Measurements from ENCODE around the gene DHX8.

The DHX8 gene

GRCh38 chr17:43554857-43555256 is 71.1 kb downstream of the DHX8 start:
- no peaks in the 10 kb centered on the region for H3F3A ChIP-seq (ENCODE audit: low read depth)
- no peak overlapping the region for H3K4me3 ChIP-seq (ENCODE audit: low read length, poor library complexity, severe bottlenecking)
- no peaks in the 10 kb centered on the region for H4K20me1 ChIP-seq (ENCODE audit: insufficient read depth, low read length, poor library complexity, severe bottlenecking)
- H3K9me2 ChIP-seq (replicated peaks; ENCODE audit: low read depth, low read length) = no peaks in the 10 kb centered on the region
- H3K4me1 ChIP-seq (ENCODE audit: insufficient read depth, low read length, poor library complexity, severe bottlenecking) = peaks cover 6% of the 10 kb centered on the region
- no peaks in the 10 kb centered on the region for H3K27me3 ChIP-seq (ENCODE audit: insufficient read depth, low read length, poor library complexity, severe bottlenecking)
- no peaks in the 10 kb centered on the region for H3K79me2 ChIP-seq (ENCODE audit: insufficient read depth, low read length)
- TF ChIP-seq CTCF (conservative IDR thresholded peaks at IDR 0.05; ENCODE audit: low read length) (no peak), EZH2phosphoT487 (IDR thresholded peaks at IDR 0.05; ENCODE audit: borderline replicate concordance) (no peak)
- H3K9ac ChIP-seq (ENCODE audit: low read depth, low read length, poor library complexity, severe bottlenecking) = no peak overlapping the region
- no peak overlapping the region for H2AFZ ChIP-seq (ENCODE audit: low read length)
- no peaks in the 10 kb centered on the region for H3K36me3 ChIP-seq (ENCODE audit: insufficient read depth, low read length)
- no peaks in the 10 kb centered on the region for H3K9me3 ChIP-seq (ENCODE audit: insufficient read depth, low read depth, low read length)
- no peak overlapping the region for H3K4me2 ChIP-seq (ENCODE audit: low read depth, low read length, poor library complexity, severe bottlenecking)

- Histone ChIP-seq H3K79me2 (ENCODE audit: insufficient read depth, low read length) (no peaks in the 10 kb centered on the region), H3K9me3 (ENCODE audit: insufficient read depth, low read depth, low read length) (no peaks in the 10 kb centered on the region), H3K4me1 (ENCODE audit: insufficient read depth, low read length, poor library complexity, severe bottlenecking) (peaks cover 6% of the 10 kb centered on the region), H3K36me3 (ENCODE audit: insufficient read depth, low read length) (no peaks in the 10 kb centered on the region), H3F3A (ENCODE audit: low read depth) (no peaks in the 10 kb centered on the region), H3K9me2 (replicated peaks; ENCODE audit: low read depth, low read length) (no peaks in the 10 kb centered on the region), H4K20me1 (ENCODE audit: insufficient read depth, low read length, poor library complexity, severe bottlenecking) (no peaks in the 10 kb centered on the region), H3K4me3 (ENCODE audit: low read length, poor library complexity, severe bottlenecking) (no peak overlapping the region), H3K27me3 (ENCODE audit: insufficient read depth, low read length, poor library complexity, severe bottlenecking) (no peaks in the 10 kb centered on the region), H3K9ac (ENCODE audit: low read depth, low read length, poor library complexity, severe bottlenecking) (no peak overlapping the region), H3K4me2 (ENCODE audit: low read depth, low read length, poor library complexity, severe bottlenecking) (no peak overlapping the region), H2AFZ (ENCODE audit: low read length) (no peak overlapping the region)
- no peak for TF ChIP-seq EZH2phosphoT487 (IDR thresholded peaks at IDR 0.05; ENCODE audit: borderline replicate concordance)
- no peak for TF ChIP-seq CTCF (conservative IDR thresholded peaks at IDR 0.05; ENCODE audit: low read length)
Measured at GRCh38 chr17:43556292-43556691, 72.5 kb downstream of the DHX8 start.

- no peak overlapping the region for H3K9ac ChIP-seq (ENCODE audit: low read depth, low read length, poor library complexity, severe bottlenecking)
- H3K79me2 ChIP-seq (ENCODE audit: insufficient read depth, low read length) = no peaks in the 10 kb centered on the region
- no peak overlapping the region for H2AFZ ChIP-seq (ENCODE audit: low read length)
- no peak overlapping the region for H3K4me2 ChIP-seq (ENCODE audit: low read depth, low read length, poor library complexity, severe bottlenecking)
- no peak overlapping the region for H3K4me3 ChIP-seq (ENCODE audit: low read length, poor library complexity, severe bottlenecking)
- H3F3A ChIP-seq (ENCODE audit: low read depth) = no peaks in the 10 kb centered on the region
- TF ChIP-seq EZH2phosphoT487 (IDR thresholded peaks at IDR 0.05; ENCODE audit: borderline replicate concordance) (no peak), CTCF (conservative IDR thresholded peaks at IDR 0.05; ENCODE audit: low read length) (no peak)
- H3K9me3 ChIP-seq (ENCODE audit: insufficient read depth, low read depth, low read length) = no peaks in the 10 kb centered on the region
- no peaks in the 10 kb centered on the region for H3K27me3 ChIP-seq (ENCODE audit: insufficient read depth, low read length, poor library complexity, severe bottlenecking)
- H3K9me2 ChIP-seq (replicated peaks; ENCODE audit: low read depth, low read length) = no peaks in the 10 kb centered on the region
- peaks cover 21% of the 10 kb centered on the region for H3K4me1 ChIP-seq (ENCODE audit: insufficient read depth, low read length, poor library complexity, severe bottlenecking)
- H3K36me3 ChIP-seq (ENCODE audit: insufficient read depth, low read length) = no peaks in the 10 kb centered on the region
- H4K20me1 ChIP-seq (ENCODE audit: insufficient read depth, low read length, poor library complexity, severe bottlenecking) = no peaks in the 10 kb centered on the region
Measured at GRCh38 chr17:43558805-43559160, 75.0 kb downstream of the DHX8 start.

Data from Loucy (cell line).